DMS114 treated with DMSO at 0.1 percent for 48 hours (cell line): ENCODE measurements around the gene IGFN1.
"Not testable (repeated sequence)": the region's sequence is repeated elsewhere in the genome, so short reads cannot be mapped to it uniquely, and the experiment has no call there.

ENCODE experiments used
- DNase-seq: peaks from one replicate; lab custom pipeline; 2025; ENCODE audit not compliant: unreplicated experiment; lab: John Stamatoyannopoulos, UW

The IGFN1 gene

DNA sequence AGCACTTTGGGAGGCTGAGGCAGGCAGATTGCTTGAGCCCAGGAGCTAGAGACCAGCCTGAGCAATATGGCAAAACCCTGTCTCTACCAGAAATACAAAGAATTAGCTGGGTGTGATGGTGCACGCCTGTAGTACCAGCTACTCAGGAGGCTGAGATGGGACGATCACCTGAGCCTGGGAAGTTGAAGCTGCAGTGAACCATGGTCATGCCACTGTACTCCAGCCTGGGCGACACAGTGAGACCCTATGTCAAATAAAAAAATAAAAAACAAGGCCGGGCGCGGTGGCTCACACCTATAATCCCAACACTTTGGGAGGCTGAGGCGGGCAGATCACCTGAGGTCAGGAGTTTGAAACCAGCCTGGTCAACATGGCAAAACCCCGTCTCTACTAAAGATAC lies 27.6 kb upstream of the IGFN1 start:
- DNase-seq: not testable (repeated sequence)

DNA sequence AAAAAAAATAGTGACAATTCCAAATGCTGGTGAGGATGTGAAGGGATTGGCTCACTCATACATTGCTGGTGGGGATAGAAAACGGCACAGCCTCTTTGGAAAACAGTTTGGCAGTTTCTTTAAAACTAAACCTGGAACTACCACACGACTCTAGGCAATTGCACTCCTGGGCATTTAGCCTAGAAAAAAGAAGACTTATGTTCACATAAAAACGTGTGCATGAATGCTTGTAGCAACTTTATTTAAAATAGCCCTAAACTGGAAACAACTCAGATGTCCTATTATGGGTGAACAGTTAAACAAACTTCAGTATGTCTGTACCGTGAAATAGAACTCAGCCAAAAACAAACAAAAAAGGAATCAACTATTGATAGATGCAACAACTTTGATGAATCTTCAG lies 26.9 kb upstream of the IGFN1 start:
- no peak for DNase-seq

DNA sequence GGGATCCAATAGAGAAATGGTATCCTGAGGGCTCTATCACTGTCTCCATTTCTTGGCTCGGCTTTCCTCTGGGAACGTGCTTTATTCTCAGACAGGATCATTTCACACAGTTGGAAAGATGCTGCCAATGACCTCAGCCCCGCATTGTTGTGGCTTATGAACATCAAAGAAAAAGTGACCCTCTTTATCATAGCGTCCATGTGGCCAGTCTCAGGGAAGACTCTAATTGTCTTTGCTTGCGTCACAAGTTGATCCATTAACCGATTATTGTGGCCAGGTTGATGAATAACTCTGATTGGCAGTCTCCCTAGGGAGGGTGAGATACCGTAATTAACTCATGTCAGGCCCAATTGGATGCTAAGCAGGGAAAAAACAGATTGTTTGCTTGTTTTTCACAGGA lies 26.0 kb upstream of the IGFN1 start:
- DNase-seq: no peak

DNA sequence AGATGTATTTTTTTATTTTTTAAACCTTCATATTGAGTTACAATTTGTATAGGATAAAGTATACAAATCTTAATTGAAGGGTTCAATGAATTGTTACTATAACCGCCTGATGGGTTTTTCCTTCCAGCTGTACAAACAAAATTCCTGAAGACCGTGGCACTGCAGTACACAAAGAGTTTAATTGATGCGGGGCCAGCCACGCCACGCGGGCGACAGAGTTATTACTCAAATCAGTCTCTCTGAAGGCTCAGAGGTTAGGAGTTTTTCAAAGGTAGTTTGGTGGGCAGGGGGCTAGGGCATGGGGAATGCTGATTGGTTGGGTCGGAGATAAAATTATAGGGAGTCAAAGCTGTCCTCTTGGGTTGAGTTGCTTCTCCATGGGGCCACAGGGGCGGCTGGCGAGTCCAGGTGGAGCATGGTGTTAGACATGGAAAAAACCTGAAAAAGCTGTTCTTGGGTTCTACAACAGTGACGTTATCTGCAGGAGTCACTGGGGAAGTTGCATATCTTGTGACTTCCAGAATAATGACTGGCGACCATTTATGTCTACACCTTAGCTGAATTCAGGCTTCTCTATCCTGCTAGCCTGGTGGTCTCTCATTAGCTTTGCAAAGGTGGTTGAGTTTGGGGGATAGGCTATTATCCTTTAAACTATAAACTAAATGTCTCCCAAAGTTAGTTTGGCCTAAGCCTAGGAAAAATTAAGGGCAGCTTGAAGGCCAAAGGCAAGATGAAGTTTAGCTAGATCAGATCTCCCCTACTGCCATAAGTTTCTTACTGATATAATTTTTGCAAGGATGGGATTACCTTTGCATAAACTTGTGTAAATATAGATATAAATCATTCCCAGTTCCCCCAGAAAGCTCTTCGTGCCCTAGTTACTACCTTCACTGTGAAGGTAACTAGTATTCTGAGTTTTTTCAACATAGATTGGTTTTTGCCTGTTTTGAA lies 23.3 kb upstream of the IGFN1 start:
- DNase-seq: no peak

DNA sequence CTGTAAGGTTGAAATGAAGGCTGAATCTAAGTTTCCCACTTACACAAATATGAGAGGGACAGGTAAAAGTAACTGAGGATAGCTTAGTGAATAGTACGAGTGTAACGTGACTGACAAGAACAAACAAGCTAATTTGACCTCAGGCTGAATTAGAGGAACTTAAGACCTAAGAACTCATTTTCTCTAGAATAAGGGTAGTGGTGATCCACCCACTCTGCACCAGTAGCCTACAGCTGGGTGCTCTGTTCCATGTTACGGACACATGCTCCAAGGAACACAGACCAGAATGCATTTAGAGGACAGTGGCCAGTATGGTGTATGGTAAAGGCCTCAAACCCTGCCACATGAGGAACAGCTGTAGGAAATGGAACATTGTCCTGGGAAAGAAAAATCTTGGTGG lies 21.4 kb upstream of the IGFN1 start:
- no peak for DNase-seq

DNA sequence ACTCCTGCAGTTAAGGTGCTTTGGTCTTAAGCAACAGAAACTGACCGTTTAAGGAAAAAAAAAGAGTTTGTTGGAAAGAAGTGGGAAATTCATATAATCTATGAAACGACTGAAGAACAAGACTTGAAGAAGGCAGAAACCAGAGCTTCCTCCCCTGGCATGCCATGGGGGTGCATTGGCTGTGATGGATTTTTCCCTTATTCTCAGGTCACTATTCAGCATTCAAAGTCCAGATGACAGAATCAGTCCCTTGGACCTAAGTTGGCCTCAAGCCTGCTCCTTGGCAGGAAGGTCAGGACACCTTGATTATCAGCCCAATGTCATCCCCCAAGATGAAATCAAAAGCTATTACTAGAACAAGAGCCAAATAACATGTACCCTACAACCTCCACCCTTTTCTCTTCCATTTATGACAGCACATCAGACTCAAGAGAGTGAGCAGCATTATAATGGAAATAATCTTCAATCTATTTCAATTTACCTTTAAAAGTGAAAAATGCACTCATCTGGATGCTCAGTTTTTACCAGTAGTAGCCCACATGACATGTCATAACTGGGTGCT lies 20.6 kb upstream of the IGFN1 start:
- DNase-seq: no peak

DNA sequence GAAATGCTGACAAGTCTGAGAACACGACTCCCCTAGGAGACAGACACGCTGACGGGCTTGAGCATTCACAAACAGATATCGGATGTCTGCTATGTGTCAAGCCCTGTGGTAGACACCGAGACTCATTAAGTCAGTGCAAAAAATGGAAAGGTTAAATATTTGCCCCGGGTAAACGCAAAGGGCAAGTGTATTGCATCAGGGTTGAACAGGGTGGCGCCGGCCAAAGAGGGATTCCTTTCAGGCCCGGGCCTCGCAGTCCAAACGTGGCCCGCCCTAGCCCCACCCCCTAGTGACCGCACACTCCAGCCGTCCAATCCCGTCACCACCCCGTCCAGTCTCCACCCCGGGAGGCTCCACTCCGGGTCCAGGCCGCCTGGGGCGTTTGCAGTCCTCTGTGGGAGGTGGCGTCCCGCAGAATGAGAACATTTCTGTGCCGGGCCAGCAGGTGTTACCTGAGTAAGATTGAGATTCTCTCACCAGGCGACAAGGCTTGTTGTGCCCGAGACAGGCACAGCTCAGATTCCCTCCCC lies 20.0 kb upstream of the IGFN1 start:
- DNase-seq: peak; percentile 82

DNA sequence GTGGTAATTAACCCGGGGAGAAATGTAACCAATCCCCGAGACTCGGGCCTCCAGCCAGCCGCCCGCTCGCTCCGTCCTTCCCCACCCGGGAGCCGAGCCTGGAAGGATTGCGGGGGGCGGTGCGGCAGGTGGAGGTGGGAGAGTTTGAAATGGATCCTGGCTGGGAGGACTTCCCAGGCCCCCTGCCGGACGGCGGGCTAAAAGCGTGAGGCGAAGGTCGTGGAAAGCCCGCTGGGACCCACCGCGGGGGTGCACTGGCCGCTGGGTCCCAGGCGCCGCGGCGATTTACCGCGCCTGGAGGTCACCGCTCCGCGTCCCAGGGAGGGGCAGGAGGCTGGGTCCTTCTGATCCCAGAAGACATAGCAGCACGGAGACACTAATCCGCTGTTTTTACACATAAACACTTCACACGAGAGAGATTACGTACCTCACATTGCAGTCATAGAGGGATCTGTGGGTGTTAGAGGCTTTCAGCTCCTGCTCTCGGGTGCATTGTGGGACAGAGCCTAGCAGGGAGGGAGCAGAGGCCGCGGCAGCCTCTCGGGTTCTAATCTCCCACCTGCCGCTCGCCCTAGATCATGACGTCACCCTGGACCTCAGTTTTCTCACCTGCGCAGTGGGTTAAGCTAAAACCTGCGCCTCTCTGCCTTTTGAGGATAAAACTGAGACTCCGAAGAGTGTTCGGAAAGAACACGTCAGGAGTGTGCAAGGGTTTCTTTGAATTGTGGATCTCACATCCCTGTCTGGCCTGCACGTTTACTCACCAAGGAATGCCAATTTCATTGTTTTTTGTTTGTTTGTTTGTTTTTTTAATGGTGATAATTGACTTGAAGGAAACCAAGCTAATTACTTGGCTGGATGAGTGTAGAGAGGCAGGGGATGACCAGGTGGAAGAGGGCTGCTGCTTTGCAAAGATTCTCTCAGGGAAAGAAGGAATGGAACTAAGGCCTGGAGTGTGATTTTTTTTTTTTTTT lies 19.3 kb upstream of the IGFN1 start:
- DNase-seq: peak; percentile 49

DNA sequence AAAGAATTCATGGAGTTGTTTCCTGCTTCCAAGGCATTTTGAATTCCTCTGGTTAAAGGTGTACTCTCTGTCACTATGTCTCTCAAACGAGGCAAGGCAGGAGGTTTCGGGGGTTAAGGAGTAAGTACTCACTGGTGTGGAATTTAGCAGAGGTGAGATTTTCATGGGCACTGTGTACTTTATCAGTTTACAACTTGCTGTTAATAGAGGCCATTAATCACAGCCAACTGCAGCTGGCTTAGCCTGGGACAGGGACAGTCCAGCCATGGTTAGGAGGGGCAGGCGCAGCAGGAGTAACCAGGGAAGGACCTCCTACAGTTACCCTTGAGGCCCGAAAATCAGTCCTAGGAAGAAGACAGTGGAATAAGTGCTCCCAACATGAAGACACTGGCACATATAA lies 18.3 kb upstream of the IGFN1 start:
- DNase-seq: no peak

DNA sequence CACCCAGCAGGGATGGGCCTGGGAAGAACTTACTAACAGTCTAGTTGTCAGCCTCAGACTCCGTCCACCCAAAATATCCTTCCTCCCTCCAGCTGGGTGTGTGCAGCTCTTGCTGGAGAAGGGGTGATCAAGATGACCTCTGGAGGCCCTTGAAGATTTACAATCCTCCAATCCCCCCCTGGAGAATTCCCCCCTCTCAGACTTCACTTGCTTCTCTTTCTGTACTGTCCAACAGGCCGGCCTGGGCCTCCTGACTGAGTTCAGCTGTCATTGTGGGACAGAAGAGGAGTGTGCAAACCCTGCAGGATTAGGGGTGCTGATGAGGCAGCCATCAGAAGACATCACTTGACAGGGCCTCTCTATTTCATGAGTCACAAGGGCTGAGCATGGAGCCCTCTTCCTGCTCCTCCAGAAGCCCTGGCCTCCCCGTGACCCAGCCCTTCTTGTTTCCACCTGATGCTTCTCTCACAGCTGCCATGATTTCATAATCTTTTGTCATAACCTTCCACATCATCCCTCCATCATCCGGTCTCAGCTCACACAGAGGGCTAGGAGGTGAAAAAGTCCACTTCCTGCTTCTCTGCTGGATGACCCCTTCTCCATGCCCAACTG lies 17.5 kb upstream of the IGFN1 start:
- no peak for DNase-seq

DNA sequence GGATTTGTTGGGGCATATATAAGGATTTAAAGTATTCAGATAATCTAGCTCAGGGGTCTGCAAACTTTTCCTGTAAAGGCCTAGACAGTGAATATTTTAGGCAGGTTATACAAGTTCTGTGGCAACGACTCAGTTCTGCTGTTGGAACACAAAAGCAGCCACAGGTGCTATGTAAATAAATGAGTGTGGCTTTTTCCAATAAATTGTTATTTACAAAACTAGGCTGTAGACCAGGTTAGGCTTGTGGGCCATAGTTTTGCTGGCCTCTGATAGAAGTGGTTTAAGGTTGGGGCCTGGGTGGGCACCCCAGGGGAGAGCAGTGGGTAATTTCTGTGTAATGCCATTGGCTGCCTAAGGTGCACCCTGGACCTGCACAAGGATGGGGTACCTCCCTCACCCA lies 16.9 kb upstream of the IGFN1 start:
- no peak for DNase-seq

DNA sequence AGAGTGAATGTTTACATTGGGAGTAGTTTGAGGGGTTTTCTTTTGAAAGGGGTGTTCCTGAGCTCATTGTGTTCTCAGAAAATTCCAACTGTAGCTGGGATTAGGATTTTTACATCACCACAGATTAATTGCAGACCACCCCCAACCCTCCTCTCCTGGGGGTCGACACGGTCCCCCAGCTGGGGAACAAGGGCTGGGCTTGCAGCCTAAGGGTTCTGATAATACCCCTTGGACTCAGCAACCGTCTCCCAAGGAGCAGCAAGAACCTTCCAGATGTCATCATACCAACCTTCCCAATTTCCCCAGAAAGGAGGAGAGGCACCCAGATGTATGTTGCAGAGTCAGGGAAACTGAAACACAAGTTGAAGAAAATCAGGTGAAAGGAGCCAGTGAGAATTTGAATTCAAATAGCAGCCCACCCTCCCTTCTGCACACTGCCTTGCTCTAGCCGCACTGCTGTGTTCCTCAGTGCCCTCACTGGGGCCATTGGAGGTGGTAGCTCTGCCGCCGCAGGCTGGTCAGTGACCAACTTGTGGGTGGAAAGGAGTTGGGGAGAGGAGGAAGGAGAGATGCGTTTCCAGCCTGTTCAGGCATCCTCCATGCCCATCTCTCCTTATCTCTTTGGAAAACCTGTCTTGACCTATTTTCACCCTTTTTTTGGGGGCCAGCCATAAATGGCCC lies 14.7 kb upstream of the IGFN1 start:
- no peak for DNase-seq

DNA sequence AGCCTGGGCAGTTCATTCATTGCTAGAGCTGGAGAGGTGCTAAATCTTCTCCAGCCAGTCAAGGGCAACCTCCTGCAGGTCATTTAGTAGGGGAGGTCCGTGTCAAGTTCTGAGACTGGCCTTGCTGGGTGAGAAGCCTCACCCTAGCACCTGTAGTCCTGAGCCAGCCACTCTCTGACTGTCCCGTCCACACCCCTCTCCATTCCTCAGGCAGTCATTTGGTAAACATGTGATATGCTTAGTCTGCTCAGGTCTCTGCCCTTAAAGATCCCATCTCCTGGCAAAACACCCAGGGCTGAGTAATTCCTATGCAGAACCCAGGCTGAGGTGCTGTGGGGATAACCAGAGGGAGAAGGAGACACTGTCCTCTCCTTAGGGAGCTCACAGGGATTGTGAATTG lies 13.7 kb upstream of the IGFN1 start:
- DNase-seq: no peak

DNA sequence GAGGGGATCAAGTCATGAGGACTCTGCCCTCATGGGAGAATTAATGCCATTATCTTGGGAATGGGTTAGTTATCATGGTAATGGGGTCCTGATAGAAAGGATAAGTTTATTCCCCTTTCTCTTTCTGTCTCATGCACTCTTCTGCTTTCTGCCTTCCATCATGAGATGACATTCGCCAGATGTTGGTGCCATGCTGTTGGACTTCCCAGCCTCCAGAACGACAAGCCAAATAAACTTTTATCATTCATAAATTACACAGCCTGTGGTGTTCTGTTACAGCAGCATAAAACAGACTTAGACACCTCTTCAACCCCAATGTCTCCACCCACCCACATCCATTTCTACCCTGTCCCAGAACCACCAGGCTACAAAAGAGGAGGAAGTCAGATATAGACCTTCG lies 11.9 kb upstream of the IGFN1 start:
- DNase-seq: no peak

DNA sequence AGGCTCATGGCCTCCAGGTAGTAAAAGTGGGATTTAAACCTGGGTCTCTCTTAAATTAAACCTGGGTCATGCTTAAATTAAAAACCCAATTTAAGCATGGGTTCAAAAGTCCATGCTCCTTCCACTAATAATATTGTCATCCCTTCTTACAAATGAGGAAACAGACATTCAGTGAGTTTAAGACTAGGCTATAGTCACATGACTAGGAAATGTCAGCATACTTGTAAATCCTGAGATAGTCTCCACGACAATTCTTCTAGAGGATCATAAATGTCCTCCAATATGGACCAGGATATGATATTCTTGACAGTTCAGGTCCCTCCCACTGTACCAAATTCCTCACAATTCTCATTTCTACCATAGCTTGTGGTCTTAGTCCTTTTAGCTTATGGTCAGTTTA lies 10.5 kb upstream of the IGFN1 start:
- no peak for DNase-seq

DNA sequence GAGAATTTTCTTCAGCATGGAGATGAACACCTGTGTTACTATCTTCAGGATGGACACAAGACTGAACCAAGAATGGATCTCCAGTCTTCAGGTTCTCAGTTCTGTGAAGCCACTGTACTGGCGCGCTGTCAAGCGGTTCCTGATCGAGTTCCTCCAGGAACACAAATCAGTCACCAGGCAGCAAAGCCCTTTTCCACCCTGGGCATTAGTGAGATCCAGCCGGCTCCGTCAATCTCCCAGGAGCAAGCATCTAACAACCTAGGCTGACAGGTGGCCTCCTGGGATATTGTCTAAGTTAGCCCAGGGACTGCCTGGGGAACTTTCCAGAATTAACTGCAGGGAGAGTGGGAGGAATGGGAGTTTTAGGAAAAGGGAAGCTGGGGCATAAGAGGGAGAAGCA lies 9.7 kb upstream of the IGFN1 start:
- no peak for DNase-seq

DNA sequence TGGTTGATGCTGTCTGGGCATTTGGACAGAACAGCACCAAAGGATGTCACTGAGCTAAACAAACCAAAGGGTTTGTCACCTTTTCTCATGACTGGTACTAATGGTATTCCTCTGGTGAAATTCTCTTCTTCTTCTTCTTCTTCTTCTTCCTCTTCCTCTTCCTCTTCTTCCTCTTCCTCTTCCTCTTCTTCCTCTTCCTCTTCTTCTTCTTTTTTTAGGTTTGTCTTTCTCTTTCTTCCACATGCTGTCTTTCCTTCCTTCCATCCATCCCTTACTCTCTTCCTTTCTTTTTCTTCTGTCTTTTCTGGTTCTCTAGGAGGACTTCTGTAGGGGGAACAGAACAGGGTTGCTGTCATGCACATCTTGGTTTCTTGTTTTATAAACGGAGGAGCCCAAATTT lies 9.3 kb upstream of the IGFN1 start:
- no peak for DNase-seq

DNA sequence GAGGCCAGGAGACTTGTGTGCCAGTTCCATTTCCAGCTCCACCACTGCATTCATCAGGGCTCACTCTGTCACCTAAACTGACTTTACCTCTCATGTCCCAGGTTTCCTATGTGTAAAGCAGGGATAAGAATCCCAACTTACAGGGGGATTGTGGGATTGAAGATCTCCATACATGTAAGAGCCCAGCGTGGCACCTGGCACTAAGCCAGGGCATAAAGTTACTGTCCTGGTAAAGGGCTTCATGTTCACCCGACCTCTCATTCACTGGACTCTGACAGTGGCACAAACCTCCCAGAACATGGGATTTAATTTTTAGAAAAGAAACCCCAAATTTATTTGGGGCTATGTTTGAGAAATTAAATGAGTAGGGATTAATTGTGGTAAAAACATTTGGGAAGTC lies 8.9 kb upstream of the IGFN1 start:
- no peak for DNase-seq

DNA sequence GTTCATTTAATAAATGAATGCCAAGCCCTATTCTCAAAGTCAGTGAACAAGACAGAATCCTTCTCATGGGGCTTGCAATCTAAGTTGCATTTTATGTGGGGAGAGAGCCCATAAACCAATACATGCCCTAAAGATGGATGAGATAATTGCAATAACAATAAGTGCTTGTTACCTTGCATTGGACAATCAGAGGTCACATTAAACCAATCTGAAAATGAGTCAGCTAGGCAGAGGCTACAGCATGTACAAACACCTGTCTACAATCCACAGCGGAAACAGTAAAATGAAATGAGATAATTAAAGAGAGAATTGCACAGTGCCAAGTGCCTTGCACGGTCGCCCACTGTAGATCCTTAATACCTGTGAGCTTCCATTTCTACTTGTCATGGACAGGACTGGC lies 7.4 kb upstream of the IGFN1 start:
- no peak for DNase-seq

DNA sequence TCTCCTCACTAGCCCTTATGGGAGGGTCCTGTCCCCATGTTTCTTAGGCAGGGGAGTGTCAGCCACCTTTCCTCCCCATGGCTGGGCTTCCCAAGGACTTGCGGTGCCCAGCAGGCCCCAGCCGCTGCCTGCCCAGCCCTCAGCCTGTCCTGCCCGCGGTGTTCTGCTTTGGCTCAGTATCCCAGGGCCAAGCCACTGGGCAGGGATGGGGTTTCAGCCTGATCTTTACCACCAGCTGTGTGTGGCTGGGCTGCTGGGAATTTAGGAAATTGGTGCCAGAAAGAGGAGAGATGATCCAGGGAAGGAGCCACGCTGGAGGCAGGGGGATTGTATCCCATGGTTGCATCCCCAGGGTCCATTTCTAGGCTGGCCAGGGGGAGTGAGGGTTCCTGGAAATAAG lies 6.9 kb upstream of the IGFN1 start:
- DNase-seq: no peak
